ENCODE data around the gene CFAP45. TPM values are rescaled to one million over a fixed set of nuclear protein-coding genes. Genes with fewer than 3 reads are reported as not detected.

The CFAP45 gene
- polyA plus RNA-seq (ENCODE audit: low read depth in 6 of 6) = under 1 TPM in 5 of 6 donors, not detected in 1; 0.29 to 0.93 (median 0.41) TPM

- Mint-ChIP-seq H3K4me1 (peaks cover 9 to 23% (median 21%) of the 10 kb centered on the region in 3 donors), H3K9me3 (peaks cover 0 to 4% (median 0%) of the 10 kb centered on the region in 7 donors), H3K27ac (peak within 1 kb of the TSS; percentile 35 to 98 (median 84)), H3K27me3 (peaks cover 0 to 22% (median 20%) of the 10 kb centered on the region in 3 donors), H3K4me3 (peak within 1 kb of the TSS in 2 of 8 donors; percentile 24 to 39), H3K36me3 (peaks cover 5 to 7% of the 10 kb centered on the region in 2 donors)
- ATAC-seq (ENCODE audit: low read depth in 2 of 2) (peak; percentile 49 to 55), DNase-seq (no peak)
Observed at GRCh38 chr1:159900086-159900680, at the start of gene CFAP45. CFAP45 (minus strand) TSS chr1:159900165; CDS start chr1:159900098, 67 bp downstream.

GRCh38 chr1:159949123-159949522 lies 49.2 kb upstream of the CFAP45 start:
- Mint-ChIP-seq H3K4me3 (no peak overlapping the region), H3K4me1 (peaks cover 10 to 20% (median 12%) of the 10 kb centered on the region in 3 donors), H3K9me3 (peaks cover 0 to 1% (median 0%) of the 10 kb centered on the region in 7 donors), H3K27me3 (peaks cover 38 to 72% (median 59%) of the 10 kb centered on the region in 3 donors), H3K27ac (no peak overlapping the region), H3K36me3 (no peaks in the 10 kb centered on the region)
- DNase-seq (no peak), ATAC-seq (ENCODE audit: low read depth in 2 of 2) (no peak)

- Mint-ChIP-seq H3K27ac (peak overlapping the region in 1 of 6 donors; percentile 51), H3K9me3 (peaks cover 0 to 1% (median 0%) of the 10 kb centered on the region in 7 donors), H3K27me3 (peaks cover 33 to 72% (median 58%) of the 10 kb centered on the region in 3 donors), H3K4me3 (peak overlapping the region in 1 of 8 donors; percentile 17), H3K36me3 (no peaks in the 10 kb centered on the region), H3K4me1 (peaks cover 12 to 20% (median 13%) of the 10 kb centered on the region in 3 donors)
- no peak for DNase-seq
- ATAC-seq (ENCODE audit: low read depth in 2 of 2) = no peak
Observed at GRCh38 chr1:159947942-159948341, 48.0 kb upstream of the CFAP45 start.

- Mint-ChIP-seq H3K27ac (no peak overlapping the region), H3K4me3 (peak overlapping the region in 7 of 8 donors; percentile 26 to 88 (median 72)), H3K27me3 (peaks cover 28 to 58% (median 49%) of the 10 kb centered on the region in 3 donors), H3K36me3 (peaks cover 0 to 5% of the 10 kb centered on the region in 2 donors), H3K4me1 (peaks cover 12 to 20% (median 16%) of the 10 kb centered on the region in 3 donors), H3K9me3 (peaks cover 0 to 1% (median 0%) of the 10 kb centered on the region in 7 donors)
- no peak for DNase-seq
- ATAC-seq (ENCODE audit: low read depth in 2 of 2) = no peak
Observed at GRCh38 chr1:159946242-159947187, 46.5 kb upstream of the CFAP45 start.

- Mint-ChIP-seq H3K4me3 (peak within 1 kb of the TSS; percentile 32 to 92 (median 82)), H3K4me1 (peaks cover 12 to 20% (median 19%) of the 10 kb centered on the region in 3 donors), H3K27me3 (peaks cover 23 to 49% (median 41%) of the 10 kb centered on the region in 3 donors), H3K27ac (peak within 1 kb of the TSS in 5 of 6 donors; percentile 1 to 88 (median 52)), H3K36me3 (peaks cover 0 to 5% of the 10 kb centered on the region in 2 donors), H3K9me3 (peaks cover 0 to under 1% (median 0%) of the 10 kb centered on the region in 7 donors)
- peak; percentile 69 for DNase-seq
- peak; percentile 95 for ATAC-seq (ENCODE audit: low read depth in 2 of 2)
Observed at GRCh38 chr1:159945483-159946241, 45.7 kb upstream of the CFAP45 start, which contains the start of gene IGSF9. IGSF9 (minus strand) TSS chr1:159945613; CDS start chr1:159943454, 2,159 bp downstream.

- H3K27ac Mint-ChIP-seq = peak overlapping the region in 4 of 6 donors; percentile 1 to 88 (median 56)
- H3K4me1 Mint-ChIP-seq = peaks cover 18 to 28% (median 26%) of the 10 kb centered on the region in 3 donors
- H3K4me3 Mint-ChIP-seq = peak overlapping the region; percentile 32 to 92 (median 82)
- DNase-seq = no peak
- no peaks in the 10 kb centered on the region for H3K9me3 Mint-ChIP-seq
- ATAC-seq (ENCODE audit: low read depth in 2 of 2) = no peak
- H3K27me3 Mint-ChIP-seq = peaks cover 23 to 44% (median 32%) of the 10 kb centered on the region in 3 donors
- H3K36me3 Mint-ChIP-seq = peaks cover 0 to 5% of the 10 kb centered on the region in 2 donors
Observed at GRCh38 chr1:159944623-159945455, 44.9 kb upstream of the CFAP45 start.

- peaks cover 23 to 39% (median 28%) of the 10 kb centered on the region in 3 donors for H3K27me3 Mint-ChIP-seq
- peak overlapping the region in 1 of 8 donors; percentile 3 for H3K4me3 Mint-ChIP-seq
- peaks cover 0 to 5% of the 10 kb centered on the region in 2 donors for H3K36me3 Mint-ChIP-seq
- ATAC-seq (ENCODE audit: low read depth in 2 of 2) (no peak), DNase-seq (no peak)
- H3K27ac Mint-ChIP-seq = peak overlapping the region in 1 of 6 donors; percentile 1
- no peaks in the 10 kb centered on the region for H3K9me3 Mint-ChIP-seq
- H3K4me1 Mint-ChIP-seq = peaks cover 23 to 36% (median 34%) of the 10 kb centered on the region in 3 donors
Observed at GRCh38 chr1:159943908-159944622, 44.1 kb upstream of the CFAP45 start.

- peak overlapping the region in 1 of 8 donors; percentile 76 for H3K4me3 Mint-ChIP-seq
- DNase-seq (no peak), ATAC-seq (ENCODE audit: low read depth in 2 of 2) (no peak)
- H3K36me3 Mint-ChIP-seq = peaks cover 0 to 5% of the 10 kb centered on the region in 2 donors
- peaks cover 22 to 37% (median 28%) of the 10 kb centered on the region in 3 donors for H3K27me3 Mint-ChIP-seq
- peaks cover 31 to 44% (median 42%) of the 10 kb centered on the region in 3 donors for H3K4me1 Mint-ChIP-seq
- no peaks in the 10 kb centered on the region for H3K9me3 Mint-ChIP-seq
- H3K27ac Mint-ChIP-seq = peak overlapping the region in 1 of 6 donors; percentile 26
Observed at GRCh38 chr1:159943278-159943640, 43.3 kb upstream of the CFAP45 start.

- Mint-ChIP-seq H3K4me1 (peaks cover 35 to 49% (median 47%) of the 10 kb centered on the region in 3 donors), H3K4me3 (no peak overlapping the region), H3K27ac (peak overlapping the region in 1 of 6 donors; percentile 51), H3K27me3 (peaks cover 17 to 35% (median 28%) of the 10 kb centered on the region in 3 donors), H3K9me3 (no peaks in the 10 kb centered on the region), H3K36me3 (peaks cover 0 to 5% of the 10 kb centered on the region in 2 donors)
- DNase-seq = no peak
- ATAC-seq (ENCODE audit: low read depth in 2 of 2) = no peak
Observed at GRCh38 chr1:159942632-159943277, 42.8 kb upstream of the CFAP45 start.

- Mint-ChIP-seq H3K9me3 (no peaks in the 10 kb centered on the region), H3K4me3 (no peak overlapping the region), H3K4me1 (peaks cover 42 to 58% (median 55%) of the 10 kb centered on the region in 3 donors), H3K27ac (peak overlapping the region in 2 of 6 donors; percentile 51 to 94), H3K27me3 (peaks cover 13 to 33% (median 28%) of the 10 kb centered on the region in 3 donors), H3K36me3 (peaks cover 0 to 5% of the 10 kb centered on the region in 2 donors)
- ATAC-seq (ENCODE audit: low read depth in 2 of 2) (no peak), DNase-seq (no peak)
Observed at GRCh38 chr1:159941591-159942560, 41.9 kb upstream of the CFAP45 start.
